ENCODE data around the gene EPS8.

DNA sequence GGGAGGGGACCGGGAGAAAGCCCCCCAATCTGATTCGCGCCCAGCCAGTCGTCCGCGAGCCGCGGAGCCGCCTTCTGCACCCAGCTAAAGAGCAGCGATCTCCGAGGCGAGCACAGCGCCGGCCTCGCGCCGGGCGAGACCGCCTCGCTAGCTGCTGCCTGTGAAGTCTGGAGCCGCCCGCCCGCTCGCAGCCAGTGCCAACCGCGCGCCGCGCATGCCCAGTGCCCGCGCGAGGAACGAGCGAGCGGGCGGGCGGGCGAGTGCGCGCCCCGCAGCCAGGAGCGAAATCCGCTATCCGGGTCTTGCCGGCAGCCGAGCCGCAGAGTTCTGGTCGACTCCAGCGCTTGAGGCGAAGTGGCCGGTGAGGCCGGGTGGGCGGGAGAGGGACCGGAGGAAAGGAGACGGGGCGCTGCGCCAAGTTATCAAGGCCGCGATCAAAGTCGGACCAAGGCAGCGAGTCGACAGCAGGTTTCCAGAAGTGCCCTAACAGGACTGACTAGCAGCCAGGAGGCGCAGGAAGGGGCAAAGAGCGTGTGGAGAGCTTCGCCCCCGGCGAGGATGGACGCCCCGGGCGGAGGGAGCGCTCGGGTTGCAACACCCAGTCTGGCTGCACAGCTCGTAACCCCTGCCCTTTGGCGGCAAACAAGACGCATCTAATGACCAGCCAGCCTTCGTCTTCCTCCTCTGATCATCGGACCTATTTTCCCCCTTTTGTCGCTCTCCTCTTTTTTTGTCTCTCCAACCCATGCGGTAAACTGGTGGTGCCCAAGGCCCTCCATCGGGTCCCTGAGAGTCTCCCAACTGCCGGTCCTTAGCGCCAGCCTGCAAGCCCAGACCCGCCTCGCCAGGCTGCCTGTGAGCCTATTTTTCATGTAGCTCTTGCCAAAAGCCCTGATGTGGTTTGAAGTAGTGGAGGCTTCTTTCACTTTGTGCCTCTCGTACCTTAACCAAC lies at the start of gene EPS8:
- TF ChIP-seq POLR2AphosphoS5 (IDR thresholded peaks at IDR 0.05; ENCODE audit: low read depth, low read length) (peak; percentile 79), TAF1 (IDR thresholded peaks at IDR 0.05; ENCODE audit: borderline replicate concordance, insufficient read depth, low read length) (peak; percentile 60; the same call in 1 of the 2 replicates)

All from PFSK-1 (cell line).